Activated CD8-positive, alpha-beta memory T cell treated with anti-CD3 and anti-CD28 coated beads, Interleukin-2, amount 50 U/mL, for 4 hours (primary cell): ENCODE results near the gene KIAA0040.

Experiments
- DNase-seq: peaks from one replicate; pipeline ENCODE4 v3.0.0-alpha.2; 2020

Gene KIAA0040

GRCh38 chr1:175192630-175193526 is at the start of gene KIAA0040:
Gene KIAA0040, minus strand, starts transcription at chr1:175192776. Its CDS starts 31,763 bp downstream, at chr1:175161013.
- peak; percentile 66 for DNase-seq

GRCh38 chr1:175237389-175237788 is 44.8 kb upstream of the KIAA0040 start:
- no peak for DNase-seq

- no peak for DNase-seq
Observed at GRCh38 chr1:175234639-175235038, 42.1 kb upstream of the KIAA0040 start.

GRCh38 chr1:175232335-175232734 is 39.8 kb upstream of the KIAA0040 start:
- DNase-seq = no peak

GRCh38 chr1:175225805-175226129 is 33.2 kb upstream of the KIAA0040 start:
- DNase-seq = no peak

GRCh38 chr1:175222296-175222938 is 29.8 kb upstream of the KIAA0040 start:
- DNase-seq = no peak

- no peak for DNase-seq
Observed at GRCh38 chr1:175221557-175222175, 29.1 kb upstream of the KIAA0040 start.

- DNase-seq = no peak
Observed at GRCh38 chr1:175220853-175221556, 28.4 kb upstream of the KIAA0040 start.

- DNase-seq = no peak
Observed at GRCh38 chr1:175219774-175220173, 27.2 kb upstream of the KIAA0040 start.

GRCh38 chr1:175218786-175219434 is 26.3 kb upstream of the KIAA0040 start:
- DNase-seq = no peak

- no peak for DNase-seq
Observed at GRCh38 chr1:175217721-175218531, 25.4 kb upstream of the KIAA0040 start.

GRCh38 chr1:175216444-175216843 is 23.9 kb upstream of the KIAA0040 start:
- no peak for DNase-seq

- no peak for DNase-seq
Observed at GRCh38 chr1:175211656-175212055, 19.1 kb upstream of the KIAA0040 start.

- DNase-seq = no peak
Observed at GRCh38 chr1:175210744-175211143, 18.2 kb upstream of the KIAA0040 start.

- DNase-seq = no peak
Observed at GRCh38 chr1:175209493-175209921, 16.9 kb upstream of the KIAA0040 start.

- DNase-seq = peak; percentile 20
Observed at GRCh38 chr1:175208773-175209492, 16.4 kb upstream of the KIAA0040 start.

- no peak for DNase-seq
Observed at GRCh38 chr1:175207971-175208370, 15.4 kb upstream of the KIAA0040 start.

GRCh38 chr1:175206687-175207086 is 14.1 kb upstream of the KIAA0040 start:
- DNase-seq = no peak

GRCh38 chr1:175204330-175204729 is 11.8 kb upstream of the KIAA0040 start:
- DNase-seq = no peak

- no peak for DNase-seq
Observed at GRCh38 chr1:175203570-175204068, 11.0 kb upstream of the KIAA0040 start.
